Measurements from ENCODE around the gene PNPLA6. TPM values are rescaled to one million over a fixed set of nuclear protein-coding genes. Genes with fewer than 3 reads are reported as not detected.
A peak's percentile ranks its signal among the peaks of the same experiment; 100 is the strongest.

PNPLA6 gene
- total RNA-seq (100 to 1,000 TPM; 112 to 117 TPM), polyA plus RNA-seq (17.1 TPM)

- Histone ChIP-seq H3K9me3 (ENCODE audit: low read length) (no peaks in the 10 kb centered on the region), H3K27ac (ENCODE audit: low read depth, low read length) (peak within 1 kb of the TSS; percentile 73), H3K27me3 (ENCODE audit: insufficient read depth, low read length, poor library complexity, severe bottlenecking) (no peaks in the 10 kb centered on the region), H3K4me3 (ENCODE audit: low read length) (peak within 1 kb of the TSS; percentile 97), H3K4me1 (ENCODE audit: insufficient read depth, low read length) (peaks cover 13% of the 10 kb centered on the region), H3K36me3 (ENCODE audit: insufficient read depth, low read length) (peaks cover 5% of the 10 kb centered on the region)
- CTCF ChIA-PET, result interaction anchor here (1.3 to 5.5 kb wide), 2 partner anchors 13 to 33 kb away, joined by 3 to 35 read pairs; partner anchors contain the start of gene MCOLN1
- DNase-seq, result peak; percentile 88 to 93 (median 90)
- Mint-ChIP-seq H3K4me1 (peaks cover 18 to 31% (median 20%) of the 10 kb centered on the region in 3 donors), H3K27ac (peak within 1 kb of the TSS; percentile 89 to 96 (median 93)), H3K4me3 (peak within 1 kb of the TSS; percentile 94 to 97 (median 95)), H3K27me3 (peaks cover 0 to under 1% of the 10 kb centered on the region in 2 donors), H3K36me3 (peaks cover 0 to 44% (median 3%) of the 10 kb centered on the region in 3 donors), H3K9me3 (no peaks in the 10 kb centered on the region)
- POLR2A ChIA-PET, result interaction anchor here (1.0 to 2.1 kb wide), 3 partner anchors 13 to 94 kb away, joined by 3 to 20 read pairs (median 4); partner anchors contain the start of genes MCOLN1, PET100 and XAB2
These were observed at the start of gene PNPLA6 for GRCh38 chr19:7535047-7535997. Gene PNPLA6 (plus strand): TSS chr19:7535717. CDS start chr19:7535789, 72 bp downstream.

GRCh38 chr19:7486923-7487322, 48.6 kb upstream of the PNPLA6 start:
- Mint-ChIP-seq H3K27me3 (peaks cover 3 to 4% of the 10 kb centered on the region in 2 donors), H3K4me3 (peak overlapping the region in 4 of 7 donors; percentile 28 to 74 (median 40)), H3K36me3 (peaks cover 0 to 1% (median 0%) of the 10 kb centered on the region in 3 donors), H3K27ac (peak overlapping the region in 4 of 8 donors; percentile 57 to 80 (median 74)), H3K9me3 (no peaks in the 10 kb centered on the region), H3K4me1 (peaks cover 11 to 15% (median 12%) of the 10 kb centered on the region in 3 donors)
- ChIA-PET POLR2A (no interaction called here), CTCF (no interaction called here)
- H3K36me3 ChIP-seq (ENCODE audit: insufficient read depth, low read length), result no peaks in the 10 kb centered on the region
- H3K4me3 ChIP-seq (ENCODE audit: low read length), result no peak overlapping the region
- H3K9me3 ChIP-seq (ENCODE audit: low read length), result no peaks in the 10 kb centered on the region
- H3K27ac ChIP-seq (ENCODE audit: low read depth, low read length), result no peak overlapping the region
- peaks cover 20% of the 10 kb centered on the region for H3K4me1 ChIP-seq (ENCODE audit: insufficient read depth, low read length)
- no peaks in the 10 kb centered on the region for H3K27me3 ChIP-seq (ENCODE audit: insufficient read depth, low read length, poor library complexity, severe bottlenecking)
- DNase-seq, result no peak

GRCh38 chr19:7488736-7489353, 46.7 kb upstream of the PNPLA6 start, which contains the start of gene PEX11G:
Gene PEX11G (minus strand): TSS chr19:7489035. CDS start chr19:7489010, 25 bp downstream.
- Mint-ChIP-seq H3K27ac (peak within 1 kb of the TSS; percentile 70 to 95 (median 90)), H3K36me3 (peaks cover 0 to 1% (median 1%) of the 10 kb centered on the region in 3 donors), H3K9me3 (no peaks in the 10 kb centered on the region), H3K27me3 (no peaks in the 10 kb centered on the region), H3K4me3 (peak within 1 kb of the TSS; percentile 80 to 94 (median 87)), H3K4me1 (peaks cover 9 to 18% (median 17%) of the 10 kb centered on the region in 3 donors)
- Histone ChIP-seq H3K9me3 (ENCODE audit: low read length) (no peaks in the 10 kb centered on the region), H3K27ac (ENCODE audit: low read depth, low read length) (peak within 1 kb of the TSS; percentile 72), H3K4me3 (ENCODE audit: low read length) (peak within 1 kb of the TSS; percentile 90), H3K27me3 (ENCODE audit: insufficient read depth, low read length, poor library complexity, severe bottlenecking) (no peaks in the 10 kb centered on the region), H3K36me3 (ENCODE audit: insufficient read depth, low read length) (no peaks in the 10 kb centered on the region), H3K4me1 (ENCODE audit: insufficient read depth, low read length) (peaks cover 12% of the 10 kb centered on the region)
- DNase-seq, result peak; percentile 85 to 91 (median 89)
- ChIA-PET CTCF (no interaction called here), POLR2A (interaction anchor here (0.5 to 0.8 kb wide), 2 partner anchors 34 to 108 kb away, joined by 3 to 5 read pairs; partner anchors contain the start of gene MCOLN1)

- Mint-ChIP-seq H3K4me3 (peak overlapping the region; percentile 56 to 94 (median 87)), H3K27me3 (no peaks in the 10 kb centered on the region), H3K9me3 (no peaks in the 10 kb centered on the region), H3K36me3 (peaks cover 0 to 1% (median 1%) of the 10 kb centered on the region in 3 donors), H3K4me1 (peaks cover 9 to 18% (median 17%) of the 10 kb centered on the region in 3 donors), H3K27ac (peak overlapping the region in 6 of 8 donors; percentile 84 to 95 (median 92))
- ChIA-PET CTCF (no interaction called here), POLR2A (no interaction called here)
- H3K36me3 ChIP-seq (ENCODE audit: insufficient read depth, low read length), result no peaks in the 10 kb centered on the region
- no peak overlapping the region for H3K4me3 ChIP-seq (ENCODE audit: low read length)
- peaks cover 12% of the 10 kb centered on the region for H3K4me1 ChIP-seq (ENCODE audit: insufficient read depth, low read length)
- H3K27me3 ChIP-seq (ENCODE audit: insufficient read depth, low read length, poor library complexity, severe bottlenecking), result no peaks in the 10 kb centered on the region
- H3K9me3 ChIP-seq (ENCODE audit: low read length), result no peaks in the 10 kb centered on the region
- DNase-seq, result no peak
- H3K27ac ChIP-seq (ENCODE audit: low read depth, low read length), result peak overlapping the region; percentile 72
These were observed 45.9 kb upstream of the PNPLA6 start for GRCh38 chr19:7489609-7490044.

GRCh38 chr19:7492142-7492541, 43.4 kb upstream of the PNPLA6 start:
- H3K27ac Mint-ChIP-seq, result peak overlapping the region in 3 of 8 donors; percentile 4 to 86 (median 6)
- POLR2A ChIA-PET, result no interaction called here

GRCh38 chr19:7492558-7492957, 43.0 kb upstream of the PNPLA6 start:
- peak overlapping the region in 2 of 8 donors; percentile 35 to 86 for H3K27ac Mint-ChIP-seq
- Histone ChIP-seq H3K27ac (ENCODE audit: low read depth, low read length) (no peak overlapping the region), H3K27me3 (ENCODE audit: insufficient read depth, low read length, poor library complexity, severe bottlenecking) (no peaks in the 10 kb centered on the region), H3K4me1 (ENCODE audit: insufficient read depth, low read length) (peaks cover 12% of the 10 kb centered on the region), H3K9me3 (ENCODE audit: low read length) (no peaks in the 10 kb centered on the region), H3K4me3 (ENCODE audit: low read length) (no peak overlapping the region), H3K36me3 (ENCODE audit: insufficient read depth, low read length) (no peaks in the 10 kb centered on the region)
- H3K4me3 Mint-ChIP-seq, result peak overlapping the region in 1 of 7 donors; percentile 79
- ChIA-PET CTCF (no interaction called here), POLR2A (no interaction called here)
- H3K4me1 Mint-ChIP-seq, result peaks cover 9 to 18% (median 17%) of the 10 kb centered on the region in 3 donors
- peaks cover 0 to 1% (median 1%) of the 10 kb centered on the region in 3 donors for H3K36me3 Mint-ChIP-seq
- no peaks in the 10 kb centered on the region for H3K9me3 Mint-ChIP-seq
- no peak for DNase-seq
- peaks cover 5 to 14% of the 10 kb centered on the region in 2 donors for H3K27me3 Mint-ChIP-seq

More at GRCh38 chr19:7492142-7492541, 43.4 kb upstream of the PNPLA6 start:
- CTCF ChIA-PET, result no interaction called here
- peak in 1 of 5 donors; percentile 23 for DNase-seq
- Histone ChIP-seq H3K27ac (ENCODE audit: low read depth, low read length) (no peak overlapping the region), H3K27me3 (ENCODE audit: insufficient read depth, low read length, poor library complexity, severe bottlenecking) (no peaks in the 10 kb centered on the region), H3K4me3 (ENCODE audit: low read length) (no peak overlapping the region), H3K4me1 (ENCODE audit: insufficient read depth, low read length) (peaks cover 12% of the 10 kb centered on the region), H3K36me3 (ENCODE audit: insufficient read depth, low read length) (no peaks in the 10 kb centered on the region), H3K9me3 (ENCODE audit: low read length) (no peaks in the 10 kb centered on the region)
- H3K4me1 Mint-ChIP-seq, result peaks cover 9 to 18% (median 17%) of the 10 kb centered on the region in 3 donors
- peaks cover 0 to 1% (median 1%) of the 10 kb centered on the region in 3 donors for H3K36me3 Mint-ChIP-seq
- peak overlapping the region in 1 of 7 donors; percentile 79 for H3K4me3 Mint-ChIP-seq
- H3K27me3 Mint-ChIP-seq, result peaks cover 3 to 9% of the 10 kb centered on the region in 2 donors
- no peaks in the 10 kb centered on the region for H3K9me3 Mint-ChIP-seq

- no peaks in the 10 kb centered on the region for H3K9me3 ChIP-seq (ENCODE audit: low read length)
- Mint-ChIP-seq H3K27ac (no peak overlapping the region), H3K9me3 (peaks cover 0 to 2% (median 0%) of the 10 kb centered on the region in 5 donors), H3K4me1 (peaks cover 6 to 12% (median 11%) of the 10 kb centered on the region in 3 donors), H3K27me3 (peaks cover 14 to 21% of the 10 kb centered on the region in 2 donors), H3K4me3 (no peak overlapping the region), H3K36me3 (peaks cover 0 to 1% (median 0%) of the 10 kb centered on the region in 3 donors)
- DNase-seq, result no peak
- ChIA-PET POLR2A (no interaction called here), CTCF (no interaction called here)
- H3K36me3 ChIP-seq (ENCODE audit: insufficient read depth, low read length), result no peaks in the 10 kb centered on the region
- H3K27me3 ChIP-seq (ENCODE audit: insufficient read depth, low read length, poor library complexity, severe bottlenecking), result no peaks in the 10 kb centered on the region
- peaks cover 1% of the 10 kb centered on the region for H3K4me1 ChIP-seq (ENCODE audit: insufficient read depth, low read length)
- H3K4me3 ChIP-seq (ENCODE audit: low read length), result no peak overlapping the region
- H3K27ac ChIP-seq (ENCODE audit: low read depth, low read length), result peak overlapping the region; percentile 47
These were observed 41.0 kb upstream of the PNPLA6 start for GRCh38 chr19:7494416-7495098.

Measured in CD8-positive, alpha-beta memory T cell (primary cell).